T-helper 1 cell (primary cell): ENCODE results near the gene ANKEF1.
A peak's percentile ranks its signal among the peaks of the same experiment; 100 is the strongest.
"Not testable (repeated sequence)": the region's sequence is repeated elsewhere in the genome, so short reads cannot be mapped to it uniquely, and the experiment has no call there.

ENCODE experiments used
- DNase-seq, 5 donors: peaks; one replicate each; pipeline ENCODE4 v3.0.0-alpha.2; 2012 to 2020

The ANKEF1 gene

GRCh38 chr20:10033905-10034650 is 709 bp upstream of the ANKEF1 start:
- no peak for DNase-seq

- DNase-seq = not testable (repeated sequence)
Observed at GRCh38 chr20:10036321-10036720, 1.5 kb downstream of the ANKEF1 start.

GRCh38 chr20:10040070-10040975 is 5.5 kb downstream of the ANKEF1 start:
- DNase-seq = no peak

- DNase-seq = peak in 1 of 5 donors; percentile 6
Observed at GRCh38 chr20:10042086-10042485, 7.3 kb downstream of the ANKEF1 start.

GRCh38 chr20:10047427-10047826 is 12.6 kb downstream of the ANKEF1 start:
- no peak for DNase-seq

GRCh38 chr20:10051185-10051584 is 16.4 kb downstream of the ANKEF1 start:
- DNase-seq = no peak

GRCh38 chr20:10059006-10059405 is 24.2 kb downstream of the ANKEF1 start:
- DNase-seq = no peak

GRCh38 chr20:10060226-10060625 is 25.4 kb downstream of the ANKEF1 start:
- no peak for DNase-seq

- DNase-seq = no peak
Observed at GRCh38 chr20:10061641-10062040, 26.9 kb downstream of the ANKEF1 start.

- DNase-seq = no peak
Observed at GRCh38 chr20:10063482-10063881, 28.7 kb downstream of the ANKEF1 start.

GRCh38 chr20:10064611-10065010 is 29.8 kb downstream of the ANKEF1 start:
- DNase-seq = no peak

- no peak for DNase-seq
Observed at GRCh38 chr20:10065154-10065833, 30.5 kb downstream of the ANKEF1 start.

- DNase-seq = no peak
Observed at GRCh38 chr20:10067321-10067720, 32.5 kb downstream of the ANKEF1 start.

- no peak for DNase-seq
Observed at GRCh38 chr20:10074513-10074912, 39.7 kb downstream of the ANKEF1 start.

GRCh38 chr20:10075606-10076005 is 40.8 kb downstream of the ANKEF1 start:
- no peak for DNase-seq

- no peak for DNase-seq
Observed at GRCh38 chr20:10076126-10077080, 41.6 kb downstream of the ANKEF1 start.

GRCh38 chr20:10077081-10077471 is 42.3 kb downstream of the ANKEF1 start:
- no peak for DNase-seq

GRCh38 chr20:10077886-10078285 is 43.1 kb downstream of the ANKEF1 start:
- DNase-seq = no peak

- DNase-seq = no peak
Observed at GRCh38 chr20:10078403-10078802, 43.6 kb downstream of the ANKEF1 start.

- DNase-seq = no peak
Observed at GRCh38 chr20:10079964-10080363, 45.2 kb downstream of the ANKEF1 start.

GRCh38 chr20:10080574-10080973 is 45.8 kb downstream of the ANKEF1 start:
- no peak for DNase-seq
